GM12872 (cell line): ENCODE data around the gene RIMKLB.

Experiments used
- CTCF ChIP-seq: IDR thresholded peaks from 3 replicates; pipeline ENCODE4 v1.5.1; 2011; ENCODE audit warnings: low read depth, mild to moderate bottlenecking, low read length, moderate library complexity; ENCODE audit not compliant: insufficient read depth

RIMKLB gene

GRCh38 chr12:8828257-8829124 is 130.7 kb downstream of the RIMKLB start:
- no peak for TF ChIP-seq CTCF

- no peak for TF ChIP-seq CTCF
Observed at GRCh38 chr12:8829125-8829518, 131.3 kb downstream of the RIMKLB start.

DNA sequence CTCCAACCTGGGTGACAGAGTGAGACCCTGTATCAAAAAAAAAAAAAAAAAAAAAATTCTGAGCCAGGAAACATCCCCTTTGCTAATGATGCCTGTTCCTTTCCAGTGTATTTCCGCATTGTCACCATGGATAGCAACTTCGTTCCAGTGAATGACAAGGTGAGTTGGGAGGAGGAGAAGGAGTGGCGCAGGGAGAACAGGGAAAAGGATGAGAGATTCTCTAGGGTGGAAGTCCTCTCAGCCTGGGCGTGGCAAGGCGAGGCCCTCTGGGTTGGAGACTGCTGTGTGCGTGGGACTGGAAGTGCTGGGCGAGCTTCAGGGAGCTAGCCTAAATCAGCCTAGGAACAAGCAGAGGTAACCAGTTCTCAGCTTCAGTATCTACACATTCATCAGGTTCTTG is 131.8 kb downstream of the RIMKLB start:
- no peak for TF ChIP-seq CTCF

DNA sequence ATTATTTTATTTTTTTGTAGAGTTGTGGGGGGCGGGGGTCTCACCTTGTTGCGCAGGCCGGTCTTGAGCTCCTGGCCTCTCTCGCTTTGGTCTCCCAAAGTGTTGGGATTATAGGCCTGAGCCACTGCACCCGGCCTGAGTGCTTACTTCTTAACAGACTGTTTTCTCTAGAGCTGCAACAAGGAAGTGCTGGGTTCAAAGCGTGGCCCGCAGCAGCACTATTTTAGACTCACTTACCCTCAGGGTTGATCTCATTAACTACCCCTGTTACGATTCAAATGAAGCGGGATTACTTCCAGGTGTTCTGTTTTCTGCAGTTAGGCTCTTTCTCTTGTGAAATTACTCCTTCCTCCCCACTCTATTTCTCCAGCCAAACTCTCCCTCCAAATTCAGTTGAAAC is 133.3 kb downstream of the RIMKLB start:
- TF ChIP-seq CTCF: no peak

GRCh38 chr12:8832500-8832899 is 134.7 kb downstream of the RIMKLB start:
- TF ChIP-seq CTCF: no peak
